Activated CD8-positive, alpha-beta memory T cell treated with anti-CD3 and anti-CD28 coated beads, Interleukin-2, amount 50 U/mL, for 4 hours (primary cell): ENCODE results near the gene BRME1.

Experiments used
- DNase-seq: peaks from one replicate; pipeline ENCODE4 v3.0.0-alpha.2; 2020

BRME1 gene

GRCh38 chr19:13887018-13887436, 18.9 kb downstream of the BRME1 start:
- no peak for DNase-seq

- no peak for DNase-seq
Observed at GRCh38 chr19:13885826-13886365, 20.0 kb downstream of the BRME1 start.

GRCh38 chr19:13884726-13885591, 21.0 kb downstream of the BRME1 start:
- no peak for DNase-seq

- DNase-seq: no peak
Observed at GRCh38 chr19:13883516-13884064, 22.3 kb downstream of the BRME1 start.

- no peak for DNase-seq
Observed at GRCh38 chr19:13882836-13883235, 23.1 kb downstream of the BRME1 start.

- DNase-seq: no peak
Observed at GRCh38 chr19:13882419-13882795, 23.5 kb downstream of the BRME1 start.

GRCh38 chr19:13881692-13882418, 24.1 kb downstream of the BRME1 start:
- DNase-seq: no peak

GRCh38 chr19:13881251-13881691, 24.6 kb downstream of the BRME1 start:
- no peak for DNase-seq

- DNase-seq: peak; percentile 100
Observed at GRCh38 chr19:13880059-13881043, 25.6 kb downstream of the BRME1 start.

GRCh38 chr19:13877303-13877702, 28.6 kb downstream of the BRME1 start:
- DNase-seq: no peak

- DNase-seq: no peak
Observed at GRCh38 chr19:13876834-13877233, 29.1 kb downstream of the BRME1 start, which contains the start of gene NANOS3. Gene NANOS3, plus strand, starts transcription at chr19:13877134. Its CDS starts 115 bp downstream, at chr19:13877249.

- DNase-seq: no peak
Observed at GRCh38 chr19:13875824-13876223, 30.1 kb downstream of the BRME1 start.

GRCh38 chr19:13873834-13874515, 31.9 kb downstream of the BRME1 start:
- DNase-seq: no peak

GRCh38 chr19:13872695-13873389, 33.1 kb downstream of the BRME1 start:
- peak; percentile 54 for DNase-seq

- DNase-seq: no peak
Observed at GRCh38 chr19:13872339-13872694, 33.6 kb downstream of the BRME1 start.

GRCh38 chr19:13870873-13871272, 35.0 kb downstream of the BRME1 start:
- no peak for DNase-seq

- DNase-seq: no peak
Observed at GRCh38 chr19:13869281-13869680, 36.6 kb downstream of the BRME1 start.

GRCh38 chr19:13868663-13869062, 37.3 kb downstream of the BRME1 start:
- DNase-seq: no peak

GRCh38 chr19:13866463-13867046, 39.4 kb downstream of the BRME1 start:
- no peak for DNase-seq
